ENCODE results near the gene LRRC25. TPM values are rescaled to one million over a fixed set of nuclear protein-coding genes. Genes with fewer than 3 reads are reported as not detected.

The LRRC25 gene
- total RNA-seq, 1 donor from 2014 or later, result not detected

GRCh38 chr19:18423258-18424020, 26.0 kb upstream of the LRRC25 start:
- no peak for TF ChIP-seq CTCF (IDR thresholded peaks at IDR 0.05; ENCODE audit: unreplicated experiment)
- H3K27ac Mint-ChIP-seq (ENCODE audit: unreplicated experiment), result peak overlapping the region; percentile 57
- peaks cover 27% of the 10 kb centered on the region for H3K27me3 Mint-ChIP-seq (ENCODE audit: unreplicated experiment)
- H3K4me1 Mint-ChIP-seq (ENCODE audit: unreplicated experiment), result peaks cover 10% of the 10 kb centered on the region
- no peaks in the 10 kb centered on the region for H3K36me3 Mint-ChIP-seq (ENCODE audit: low read depth, unreplicated experiment)
- H3K9me3 Mint-ChIP-seq (ENCODE audit: unreplicated experiment), result no peaks in the 10 kb centered on the region
- DNase-seq (ENCODE audit: low spot score), result no peak
- no peak overlapping the region for H3K4me3 Mint-ChIP-seq (ENCODE audit: unreplicated experiment)

- no peaks in the 10 kb centered on the region for H3K9me3 Mint-ChIP-seq (ENCODE audit: unreplicated experiment)
- no peaks in the 10 kb centered on the region for H3K36me3 Mint-ChIP-seq (ENCODE audit: low read depth, unreplicated experiment)
- no peak for DNase-seq (ENCODE audit: low spot score)
- peaks cover 28% of the 10 kb centered on the region for H3K27me3 Mint-ChIP-seq (ENCODE audit: unreplicated experiment)
- peak overlapping the region; percentile 57 for H3K27ac Mint-ChIP-seq (ENCODE audit: unreplicated experiment)
- TF ChIP-seq CTCF (IDR thresholded peaks at IDR 0.05; ENCODE audit: unreplicated experiment), result no peak
- H3K4me3 Mint-ChIP-seq (ENCODE audit: unreplicated experiment), result no peak overlapping the region
- peaks cover 11% of the 10 kb centered on the region for H3K4me1 Mint-ChIP-seq (ENCODE audit: unreplicated experiment)
Measured at GRCh38 chr19:18422530-18423191, 25.2 kb upstream of the LRRC25 start.

GRCh38 chr19:18421371-18421959, 24.0 kb upstream of the LRRC25 start:
- TF ChIP-seq CTCF (IDR thresholded peaks at IDR 0.05; ENCODE audit: unreplicated experiment), result no peak
- Mint-ChIP-seq H3K36me3 (ENCODE audit: low read depth, unreplicated experiment) (no peaks in the 10 kb centered on the region), H3K4me1 (ENCODE audit: unreplicated experiment) (peaks cover 15% of the 10 kb centered on the region), H3K27ac (ENCODE audit: unreplicated experiment) (no peak overlapping the region), H3K4me3 (ENCODE audit: unreplicated experiment) (peak overlapping the region; percentile 56), H3K9me3 (ENCODE audit: unreplicated experiment) (no peaks in the 10 kb centered on the region), H3K27me3 (ENCODE audit: unreplicated experiment) (peaks cover 30% of the 10 kb centered on the region)
- DNase-seq (ENCODE audit: low spot score), result no peak

- Mint-ChIP-seq H3K4me3 (ENCODE audit: unreplicated experiment) (no peak overlapping the region), H3K36me3 (ENCODE audit: low read depth, unreplicated experiment) (no peaks in the 10 kb centered on the region), H3K4me1 (ENCODE audit: unreplicated experiment) (peaks cover 15% of the 10 kb centered on the region), H3K9me3 (ENCODE audit: unreplicated experiment) (no peaks in the 10 kb centered on the region), H3K27me3 (ENCODE audit: unreplicated experiment) (peaks cover 33% of the 10 kb centered on the region), H3K27ac (ENCODE audit: unreplicated experiment) (no peak overlapping the region)
- no peak for TF ChIP-seq CTCF (IDR thresholded peaks at IDR 0.05; ENCODE audit: unreplicated experiment)
- DNase-seq (ENCODE audit: low spot score), result no peak
Measured at GRCh38 chr19:18420930-18421329, 23.5 kb upstream of the LRRC25 start.
